IMR-90 (cell line): ENCODE results near the gene TAF6L. TPM values are rescaled to one million over a fixed set of nuclear protein-coding genes. Genes with fewer than 3 reads are reported as not detected.

Experiments
- ATAC-seq: fragments of 200-7000 bp; cut with Tn5 transposase; 2 replicates; pipeline ENCODE4 v1.9.1; 2020; ENCODE audit warnings: low read depth, mild to moderate bottlenecking, moderate library complexity
- BruUV-seq: library from RNA; stranded (reverse); fragments of 400-500 nt; replicated peaks from 2 replicates; lab custom pipeline; 2021; lab: Mats Ljungman, UMichigan
- CTCF ChIA-PET: fragments of 300-600 bp; formaldehyde crosslinking; extraction: SDS; loops from one replicate; lab custom pipeline; 2021; ENCODE audit warnings: antibody characterized with exemption; lab: Yijun Ruan, JAX
- POLR2A ChIA-PET: fragments of 300-600 bp; sonication (Branson Sonifier 250); formaldehyde crosslinking; loops from one replicate; lab custom pipeline; 2022; ENCODE audit warnings: antibody characterized with exemption; ENCODE audit not compliant: unreplicated experiment; lab: Charles Lee
- DNase-seq: peaks from one replicate; pipeline ENCODE4 v3.0.0; 2013
- H2AFZ ChIP-seq: replicated peaks from 2 replicates; pipeline ENCODE3; 2013; ENCODE audit warnings: low read length, mild to moderate bottlenecking; ENCODE audit not compliant: poor library complexity
- H2AK5ac ChIP-seq: 2 replicates; pipeline ENCODE4 v1.6.1; 2013; ENCODE audit warnings: low read depth, low read length, inconsistent platforms
- H2AK9ac ChIP-seq: replicated peaks from 2 replicates; pipeline ENCODE3; 2013; ENCODE audit warnings: mild to moderate bottlenecking, low read depth, low read length, moderate library complexity; ENCODE audit not compliant: poor library complexity
- H2BK120ac ChIP-seq: 2 replicates; pipeline ENCODE4 v1.6.1; 2013; ENCODE audit warnings: low read depth, low read length, inconsistent platforms
- H2BK15ac ChIP-seq: 3 replicates; pipeline ENCODE4 v1.6.1; 2013; ENCODE audit warnings: low read depth, low read length, inconsistent platforms
- H2BK20ac ChIP-seq: 2 replicates; pipeline ENCODE4 v1.6.1; 2013; ENCODE audit warnings: low read depth, mild to moderate bottlenecking, inconsistent platforms, low read length, moderate library complexity
- H2BK5ac ChIP-seq: 2 replicates; pipeline ENCODE4 v1.6.1; 2013; ENCODE audit warnings: mild to moderate bottlenecking, low read depth, low read length, inconsistent platforms; ENCODE audit not compliant: poor library complexity, severe bottlenecking
- H3K14ac ChIP-seq: replicated peaks from 2 replicates; pipeline ENCODE4 v1.6.1; 2013; ENCODE audit warnings: low read depth, low read length, inconsistent platforms
- H3K18ac ChIP-seq: 2 replicates; pipeline ENCODE4 v1.6.1; 2013; ENCODE audit warnings: low read depth, low read length, control low read depth
- H3K23ac ChIP-seq: 2 replicates; pipeline ENCODE4 v1.6.1; 2013; ENCODE audit warnings: low read depth, low read length, inconsistent platforms
- H3K27ac ChIP-seq: 2 replicates; pipeline ENCODE4 v1.5.1; 2013; ENCODE audit warnings: mild to moderate bottlenecking, control low read depth, low read length; ENCODE audit not compliant: insufficient read depth
- H3K27me3 ChIP-seq: 2 replicates; pipeline ENCODE4 v1.6.1; 2013; ENCODE audit warnings: low read length; ENCODE audit not compliant: control insufficient read depth, insufficient read depth
- H3K36me3 ChIP-seq: 2 replicates; pipeline ENCODE4 v1.6.1; 2013; ENCODE audit warnings: low read length, mixed read lengths; ENCODE audit not compliant: control insufficient read depth, insufficient read depth
- H3K4ac ChIP-seq: 2 replicates; pipeline ENCODE4 v1.6.1; 2013; ENCODE audit warnings: low read depth, low read length, inconsistent platforms
- H3K4me1 ChIP-seq: 2 replicates; pipeline ENCODE4 v1.6.1; 2013; ENCODE audit warnings: low read length, mixed read lengths; ENCODE audit not compliant: control insufficient read depth, insufficient read depth
- H3K4me2 ChIP-seq: 2 replicates; pipeline ENCODE4 v1.6.1; 2013; ENCODE audit warnings: low read depth, mild to moderate bottlenecking, control low read depth, low read length, moderate library complexity
- H3K4me3 ChIP-seq: 2 replicates; pipeline ENCODE4 v1.5.1; 2013; ENCODE audit warnings: low read depth, mild to moderate bottlenecking, control low read depth, low read length, moderate library complexity; ENCODE audit not compliant: insufficient read depth
- H3K56ac ChIP-seq: 2 replicates; pipeline ENCODE4 v1.6.1; 2013; ENCODE audit warnings: low read length, inconsistent platforms; ENCODE audit not compliant: insufficient read depth; ENCODE audit errors: extremely low read depth
- H3K79me1 ChIP-seq, 2 experiments: 2 replicates each; pipeline ENCODE4 v1.6.1; 2013; ENCODE audit warnings: low read length in 2 of 2, inconsistent platforms in 1 of 2, low read depth in 1 of 2
- H3K9ac ChIP-seq: 2 replicates; pipeline ENCODE4 v1.6.1; 2013; ENCODE audit warnings: low read depth, low read length, control low read depth
- H3K9me1 ChIP-seq: 2 replicates; pipeline ENCODE4 v1.6.1; 2013; ENCODE audit warnings: low read length, inconsistent platforms; ENCODE audit not compliant: insufficient read depth
- H3K9me3 ChIP-seq: 2 replicates; pipeline ENCODE4 v1.6.1; 2013; ENCODE audit warnings: low read length; ENCODE audit not compliant: control insufficient read depth, insufficient read depth
- H4K20me1 ChIP-seq: 2 replicates; pipeline ENCODE4 v1.6.1; 2013; ENCODE audit warnings: low read length, inconsistent platforms; ENCODE audit not compliant: insufficient read depth
- H4K5ac ChIP-seq: 2 replicates; pipeline ENCODE4 v1.6.1; 2013; ENCODE audit warnings: mild to moderate bottlenecking, low read depth, low read length, control low read depth
- H4K8ac ChIP-seq, 2 experiments: 2 replicates each; pipeline ENCODE4 v1.6.1; 2013; ENCODE audit warnings: low read depth in 2 of 2, low read length in 2 of 2, control low read depth in 1 of 2, inconsistent platforms in 1 of 2
- H4K91ac ChIP-seq: 2 replicates; pipeline ENCODE4 v1.6.1; 2013; ENCODE audit warnings: low read depth, low read length, inconsistent platforms; ENCODE audit not compliant: insufficient read depth
- FOS ChIP-seq: fragments of 150-350 bp; IDR thresholded peaks from 2 replicates; pipeline ENCODE4 v1.6.1; 2016; ENCODE audit warnings: low read depth, low read length
- MAFK ChIP-seq: IDR thresholded peaks from 2 replicates; pipeline ENCODE4 v1.6.1; 2012; ENCODE audit warnings: low read depth, low read length, improper control_type of control experiment
- MAZ ChIP-seq: IDR thresholded peaks from 2 replicates; pipeline ENCODE4 v1.6.1; 2012; ENCODE audit warnings: low read depth, mild to moderate bottlenecking, low read length, improper control_type of control experiment, moderate library complexity, borderline replicate concordance
- MXI1 ChIP-seq: IDR thresholded peaks from 2 replicates; pipeline ENCODE4 v1.6.1; 2012; ENCODE audit warnings: low read depth, mild to moderate bottlenecking, low read length, moderate library complexity, borderline replicate concordance
- POLR2A ChIP-seq: IDR thresholded peaks from 2 replicates; pipeline ENCODE4 v1.6.1; 2012; ENCODE audit warnings: mild to moderate bottlenecking, low read depth, low read length
- USF2 ChIP-seq: fragments of 150-350 bp; IDR thresholded peaks from 2 replicates; pipeline ENCODE4 v1.6.1; 2017; ENCODE audit warnings: mild to moderate bottlenecking, antibody characterized with exemption, low read length, low read depth
- WGBS, 2 experiments: methylation state at CpG; one replicate each; pipeline versions ENCODE4 v1.1.5 to v1.1.7; 2013; ENCODE audit warnings: missing lambda C conversion rate in 2 of 2; ENCODE audit not compliant: insufficient read length in 1 of 2; ENCODE audit errors: extremely low coverage in 2 of 2; 5-methylcytosine and 5-hydroxymethylcytosine counted together
- dilution Hi-C: fragments of 300-500 bp; cut with HindIII; formaldehyde crosslinking; loops from one replicate; pipeline ENCODE4 v1.14.3; 2018; ENCODE audit warnings: low sequenced_read_pairs; ENCODE audit not compliant: unreplicated experiment
- in situ Hi-C: fragments of 300-500 bp; cut with MboI; formaldehyde crosslinking; loops from 3 replicates; pipeline ENCODE4 v1.14.3; 2019; ENCODE audit warnings: low sequenced_read_pairs, inconsistent platforms, mixed read lengths
- intact Hi-C: fragments of 100-400 bp; cut with micrococcal nuclease; formaldehyde crosslinking; loops from 2 replicates; pipeline ENCODE4 v1.10.0; 2022
- polyA plus RNA-seq, 3 experiments: library from polyadenylated mRNA; depleted of rRNA; stranded (reverse); fragments of >200 nt; gene quantifications; 2 replicates each; pipeline ENCODE4 v1.2.3, GENCODE V29; 2012; ENCODE audit warnings: low replicate concordance in 1 of 3
- total RNA-seq: library from RNA; depleted of rRNA; stranded (reverse); fragments of >200 nt; gene quantifications from 2 replicates; pipeline ENCODE4 v1.2.3, GENCODE V29; 2012

The TAF6L gene
- total and polyA plus RNA-seq, 2 of the 4 experiments (the other 2 are of a cell fraction) = 9.5 to 13.5 TPM

- Histone ChIP-seq H3K4me3 (peak within 1 kb of the TSS; percentile 94), H3K27ac (peak within 1 kb of the TSS; percentile 95), H2BK20ac (0 out of 2 replicates have a peak within 1 kb of the TSS, but pooled peaks have one; percentile 38), H4K91ac (peak within 1 kb of the TSS; percentile 63), H2BK120ac (peak within 1 kb of the TSS; percentile 64; the same call in 1 of the 2 replicates), H3K9me1 (peaks cover 4% of the 10 kb centered on the region; the same call in 1 of the 2 replicates), H4K20me1 (peaks cover 37% of the 10 kb centered on the region; the same call in 1 of the 2 replicates), H2BK15ac (no peak within 1 kb of the TSS), H4K8ac (peak within 1 kb of the TSS; percentile 21 to 94; a peak in 3 of 4 replicates), H3K23ac (peak within 1 kb of the TSS; percentile 90), H3K14ac (peak within 1 kb of the TSS; percentile 92), H2BK5ac (peak within 1 kb of the TSS; percentile 96), H3K27me3 (no peaks in the 10 kb centered on the region), H2AK9ac (peak within 1 kb of the TSS; percentile 100), H2AK5ac (peak within 1 kb of the TSS; percentile 67), H3K9ac (peak within 1 kb of the TSS; percentile 94), H2AFZ (peak within 1 kb of the TSS; percentile 99), H4K5ac (peak within 1 kb of the TSS; percentile 61), H3K56ac (peak within 1 kb of the TSS; percentile 67), H3K9me3 (no peaks in the 10 kb centered on the region), H3K18ac (peak within 1 kb of the TSS; percentile 67), H3K4ac (peak within 1 kb of the TSS; percentile 88), H3K4me1 (peaks cover 12% of the 10 kb centered on the region), H3K4me2 (peak within 1 kb of the TSS; percentile 98), H3K36me3 (peaks cover 34% of the 10 kb centered on the region), H3K79me1 (peaks cover 23 to 82% of the 10 kb centered on the region in 2 experiments; a peak in 3 of 4 replicates)
- TF ChIP-seq USF2 = peak; percentile 87
- TF ChIP-seq MXI1 = 0 out of 2 replicates have a peak, but pooled peaks have one; percentile 43
- peak; percentile 40; the same call in 1 of the 2 replicates for TF ChIP-seq FOS
- peak; percentile 96 for TF ChIP-seq POLR2A
- TF ChIP-seq MAFK = no peak
- peak; percentile 45; the same call in 1 of the 2 replicates for TF ChIP-seq MAZ
- dilution Hi-C loops (no loop called here), in situ Hi-C loops (no loop called here), intact Hi-C loops (loop anchor here (2.0 kb wide), 1 partner anchor 45 kb away; the partner anchor contains the start of gene TMEM179B)
- 1% methylated on average over 18 of the region's 65 CpGs; no CpG with 5 or more reads in 1 of the 2 experiments for WGBS, 2 experiments
- ATAC-seq (peak; percentile 95), DNase-seq (peak; percentile 99)
- no TSS peak for BruUV-seq
- ChIA-PET POLR2A (interaction anchor here (0.6 to 1.8 kb wide), 5 partner anchors 10 to 158 kb away, joined by 3 to 16 read pairs (median 4); partner anchors contain the start of gene HNRNPUL2), CTCF (interaction anchor here (0.6 kb wide), 1 partner anchor 20 kb away, joined by 4 read pairs; no protein-coding TSS in a partner anchor)
Measured at GRCh38 chr11:62831520-62832335, 60.5 kb downstream of the TAF6L start, which contains the start of gene STX5. Gene STX5 (minus strand): TSS chr11:62832051. CDS start chr11:62831243, 808 bp downstream.
